HG02759 (cell line): ENCODE data around the gene DCLK2.

Experiments
- ATAC-seq: cut with Tn5 transposase; IDR thresholded peaks from one replicate; pipeline ENCODE4 v1.9.1; 2021; ENCODE audit warnings: mild to moderate bottlenecking, moderate library complexity; ENCODE audit not compliant: unreplicated experiment

DCLK2 gene

DNA sequence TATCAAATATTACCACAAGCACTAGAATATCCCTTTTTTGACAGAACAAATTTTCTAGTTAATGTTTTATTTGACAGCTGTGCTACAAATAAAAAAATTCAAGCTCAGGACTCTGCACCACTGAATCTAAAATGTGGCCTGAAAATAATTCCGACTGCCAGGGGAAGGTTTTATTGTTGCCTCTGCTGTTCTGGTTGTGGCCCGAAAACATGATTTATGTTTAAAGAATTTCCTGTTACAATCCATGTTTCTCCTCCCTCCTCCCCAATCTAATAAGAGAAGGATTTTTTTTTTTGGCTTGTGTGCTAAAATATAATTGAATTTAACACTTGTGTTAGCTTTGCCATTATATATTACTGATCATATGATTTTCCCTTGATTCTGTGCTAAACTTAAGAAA is 227.8 kb downstream of the DCLK2 start:
- ATAC-seq: no peak

- ATAC-seq: no peak
Observed at GRCh38 chr4:150306719-150307118, 228.5 kb downstream of the DCLK2 start.
